IMR-90 (cell line): ENCODE results near the gene CDKAL1. TPM values are rescaled to one million over a fixed set of nuclear protein-coding genes. Genes with fewer than 3 reads are reported as not detected.

ENCODE experiments used
- ATAC-seq: fragments of 200-7000 bp; cut with Tn5 transposase; 2 replicates; pipeline ENCODE4 v1.9.1; 2020; ENCODE audit warnings: low read depth, mild to moderate bottlenecking, moderate library complexity
- BruUV-seq: library from RNA; stranded (reverse); fragments of 400-500 nt; replicated peaks from 2 replicates; lab custom pipeline; 2021; lab: Mats Ljungman, UMichigan
- CTCF ChIA-PET: fragments of 300-600 bp; formaldehyde crosslinking; extraction: SDS; loops from one replicate; lab custom pipeline; 2021; ENCODE audit warnings: antibody characterized with exemption; lab: Yijun Ruan, JAX
- POLR2A ChIA-PET: fragments of 300-600 bp; sonication (Branson Sonifier 250); formaldehyde crosslinking; loops from one replicate; lab custom pipeline; 2022; ENCODE audit warnings: antibody characterized with exemption; ENCODE audit not compliant: unreplicated experiment; lab: Charles Lee
- DNase-seq: peaks from one replicate; pipeline ENCODE4 v3.0.0; 2013
- H2AFZ ChIP-seq: replicated peaks from 2 replicates; pipeline ENCODE3; 2013; ENCODE audit warnings: low read length, mild to moderate bottlenecking; ENCODE audit not compliant: poor library complexity
- H2AK5ac ChIP-seq: 2 replicates; pipeline ENCODE4 v1.6.1; 2013; ENCODE audit warnings: low read depth, low read length, inconsistent platforms
- H2AK9ac ChIP-seq: replicated peaks from 2 replicates; pipeline ENCODE3; 2013; ENCODE audit warnings: mild to moderate bottlenecking, low read depth, low read length, moderate library complexity; ENCODE audit not compliant: poor library complexity
- H2BK120ac ChIP-seq: 2 replicates; pipeline ENCODE4 v1.6.1; 2013; ENCODE audit warnings: low read depth, low read length, inconsistent platforms
- H2BK15ac ChIP-seq: 3 replicates; pipeline ENCODE4 v1.6.1; 2013; ENCODE audit warnings: low read depth, low read length, inconsistent platforms
- H2BK20ac ChIP-seq: 2 replicates; pipeline ENCODE4 v1.6.1; 2013; ENCODE audit warnings: low read depth, mild to moderate bottlenecking, inconsistent platforms, low read length, moderate library complexity
- H2BK5ac ChIP-seq: 2 replicates; pipeline ENCODE4 v1.6.1; 2013; ENCODE audit warnings: mild to moderate bottlenecking, low read depth, low read length, inconsistent platforms; ENCODE audit not compliant: poor library complexity, severe bottlenecking
- H3K14ac ChIP-seq: replicated peaks from 2 replicates; pipeline ENCODE4 v1.6.1; 2013; ENCODE audit warnings: low read depth, low read length, inconsistent platforms
- H3K18ac ChIP-seq: 2 replicates; pipeline ENCODE4 v1.6.1; 2013; ENCODE audit warnings: low read depth, low read length, control low read depth
- H3K23ac ChIP-seq: 2 replicates; pipeline ENCODE4 v1.6.1; 2013; ENCODE audit warnings: low read depth, low read length, inconsistent platforms
- H3K27ac ChIP-seq: 2 replicates; pipeline ENCODE4 v1.5.1; 2013; ENCODE audit warnings: mild to moderate bottlenecking, control low read depth, low read length; ENCODE audit not compliant: insufficient read depth
- H3K27me3 ChIP-seq: 2 replicates; pipeline ENCODE4 v1.6.1; 2013; ENCODE audit warnings: low read length; ENCODE audit not compliant: control insufficient read depth, insufficient read depth
- H3K36me3 ChIP-seq: 2 replicates; pipeline ENCODE4 v1.6.1; 2013; ENCODE audit warnings: low read length, mixed read lengths; ENCODE audit not compliant: control insufficient read depth, insufficient read depth
- H3K4ac ChIP-seq: 2 replicates; pipeline ENCODE4 v1.6.1; 2013; ENCODE audit warnings: low read depth, low read length, inconsistent platforms
- H3K4me1 ChIP-seq: 2 replicates; pipeline ENCODE4 v1.6.1; 2013; ENCODE audit warnings: low read length, mixed read lengths; ENCODE audit not compliant: control insufficient read depth, insufficient read depth
- H3K4me2 ChIP-seq: 2 replicates; pipeline ENCODE4 v1.6.1; 2013; ENCODE audit warnings: low read depth, mild to moderate bottlenecking, control low read depth, low read length, moderate library complexity
- H3K4me3 ChIP-seq: 2 replicates; pipeline ENCODE4 v1.5.1; 2013; ENCODE audit warnings: low read depth, mild to moderate bottlenecking, control low read depth, low read length, moderate library complexity; ENCODE audit not compliant: insufficient read depth
- H3K56ac ChIP-seq: 2 replicates; pipeline ENCODE4 v1.6.1; 2013; ENCODE audit warnings: low read length, inconsistent platforms; ENCODE audit not compliant: insufficient read depth; ENCODE audit errors: extremely low read depth
- H3K79me1 ChIP-seq, 2 experiments: 2 replicates each; pipeline ENCODE4 v1.6.1; 2013; ENCODE audit warnings: low read length in 2 of 2, inconsistent platforms in 1 of 2, low read depth in 1 of 2
- H3K9ac ChIP-seq: 2 replicates; pipeline ENCODE4 v1.6.1; 2013; ENCODE audit warnings: low read depth, low read length, control low read depth
- H3K9me1 ChIP-seq: 2 replicates; pipeline ENCODE4 v1.6.1; 2013; ENCODE audit warnings: low read length, inconsistent platforms; ENCODE audit not compliant: insufficient read depth
- H3K9me3 ChIP-seq: 2 replicates; pipeline ENCODE4 v1.6.1; 2013; ENCODE audit warnings: low read length; ENCODE audit not compliant: control insufficient read depth, insufficient read depth
- H4K20me1 ChIP-seq: 2 replicates; pipeline ENCODE4 v1.6.1; 2013; ENCODE audit warnings: low read length, inconsistent platforms; ENCODE audit not compliant: insufficient read depth
- H4K5ac ChIP-seq: 2 replicates; pipeline ENCODE4 v1.6.1; 2013; ENCODE audit warnings: mild to moderate bottlenecking, low read depth, low read length, control low read depth
- H4K8ac ChIP-seq, 2 experiments: 2 replicates each; pipeline ENCODE4 v1.6.1; 2013; ENCODE audit warnings: low read depth in 2 of 2, low read length in 2 of 2, control low read depth in 1 of 2, inconsistent platforms in 1 of 2
- H4K91ac ChIP-seq: 2 replicates; pipeline ENCODE4 v1.6.1; 2013; ENCODE audit warnings: low read depth, low read length, inconsistent platforms; ENCODE audit not compliant: insufficient read depth
- MAFK ChIP-seq: IDR thresholded peaks from 2 replicates; pipeline ENCODE4 v1.6.1; 2012; ENCODE audit warnings: low read depth, low read length, improper control_type of control experiment
- MAZ ChIP-seq: IDR thresholded peaks from 2 replicates; pipeline ENCODE4 v1.6.1; 2012; ENCODE audit warnings: low read depth, mild to moderate bottlenecking, low read length, improper control_type of control experiment, moderate library complexity, borderline replicate concordance
- WGBS, 2 experiments: methylation state at CpG; one replicate each; pipeline versions ENCODE4 v1.1.5 to v1.1.7; 2013; ENCODE audit warnings: missing lambda C conversion rate in 2 of 2; ENCODE audit not compliant: insufficient read length in 1 of 2; ENCODE audit errors: extremely low coverage in 2 of 2; 5-methylcytosine and 5-hydroxymethylcytosine counted together
- dilution Hi-C: fragments of 300-500 bp; cut with HindIII; formaldehyde crosslinking; loops from one replicate; pipeline ENCODE4 v1.14.3; 2018; ENCODE audit warnings: low sequenced_read_pairs; ENCODE audit not compliant: unreplicated experiment
- in situ Hi-C: fragments of 300-500 bp; cut with MboI; formaldehyde crosslinking; loops from 3 replicates; pipeline ENCODE4 v1.14.3; 2019; ENCODE audit warnings: low sequenced_read_pairs, inconsistent platforms, mixed read lengths
- intact Hi-C: fragments of 100-400 bp; cut with micrococcal nuclease; formaldehyde crosslinking; loops from 2 replicates; pipeline ENCODE4 v1.10.0; 2022
- polyA plus RNA-seq, 3 experiments: library from polyadenylated mRNA; depleted of rRNA; stranded (reverse); fragments of >200 nt; gene quantifications; 2 replicates each; pipeline ENCODE4 v1.2.3, GENCODE V29; 2012; ENCODE audit warnings: low replicate concordance in 1 of 3
- total RNA-seq: library from RNA; depleted of rRNA; stranded (reverse); fragments of >200 nt; gene quantifications from 2 replicates; pipeline ENCODE4 v1.2.3, GENCODE V29; 2012

CDKAL1 gene
- total and polyA plus RNA-seq, 2 of the 4 experiments (the other 2 are of a cell fraction), result 3.7 to 13.1 TPM

- ChIA-PET CTCF (no interaction called here), POLR2A (no interaction called here)
- Histone ChIP-seq H3K9me3 (no peaks in the 10 kb centered on the region), H2AK5ac (peak overlapping the region; percentile 35; the same call in 1 of the 2 replicates), H2AK9ac (no peak overlapping the region), H3K56ac (no peak overlapping the region), H3K4me2 (no peak overlapping the region), H3K14ac (no peak overlapping the region), H3K27me3 (no peaks in the 10 kb centered on the region), H3K79me1 (no peaks in the 10 kb centered on the region), H3K18ac (no peak overlapping the region), H4K91ac (no peak overlapping the region), H3K23ac (no peak overlapping the region), H3K9ac (no peak overlapping the region), H3K4me1 (peaks cover 6% of the 10 kb centered on the region), H3K36me3 (peaks cover 2% of the 10 kb centered on the region; the same call in 1 of the 2 replicates), H3K4ac (0 out of 2 replicates have a peak overlapping the region, but pooled peaks have one; percentile 23), H4K20me1 (no peaks in the 10 kb centered on the region), H2BK15ac (no peak overlapping the region), H2BK120ac (0 out of 2 replicates have a peak overlapping the region, but pooled peaks have one; percentile 6), H4K5ac (no peak overlapping the region), H2BK20ac (no peak overlapping the region), H2AFZ (no peak overlapping the region), H3K9me1 (peaks cover 5% of the 10 kb centered on the region), H4K8ac (no peak overlapping the region), H3K4me3 (no peak overlapping the region), H2BK5ac (no peak overlapping the region), H3K27ac (no peak overlapping the region)
- in situ Hi-C loops (no loop called here), dilution Hi-C loops (no loop called here), intact Hi-C loops (no loop called here)
- ATAC-seq, result no peak; the same call in 1 of the 2 replicates
- BruUV-seq, result no TSS peak
- TF ChIP-seq MAZ (no peak), MAFK (no peak)
- WGBS, 2 experiments, result 100% methylated on average over 1 of the region's 6 CpGs; no CpG with 5 or more reads in 1 of the 2 experiments
- peak; percentile 16 for DNase-seq
Observed at GRCh38 chr6:21228876-21229460, 694.7 kb downstream of the CDKAL1 start.
